Endothelial cell of umbilical vein (primary cell): ENCODE results near the gene TENM4. TPM values are rescaled to one million over a fixed set of nuclear protein-coding genes. Genes with fewer than 3 reads are reported as not detected.

ENCODE experiments used
- BruUV-seq: library from RNA; stranded (reverse); fragments of 400-500 nt; replicated peaks from 2 replicates; lab custom pipeline; 2021; lab: Mats Ljungman, UMichigan
- CTCF ChIA-PET: fragments of 300-600, 350-600 bp; sonication (Branson Sonifier 250); formaldehyde crosslinking; loops from one replicate; lab custom pipeline; 2021; ENCODE audit warnings: antibody characterized with exemption, inconsistent platforms; lab: Charles Lee
- POLR2A ChIA-PET: fragments of 300-600, 350-600 bp; sonication (Branson Sonifier 250); formaldehyde crosslinking; loops from one replicate; lab custom pipeline; 2021; ENCODE audit warnings: antibody characterized with exemption, inconsistent platforms; lab: Charles Lee
- DNase-seq: peaks from one replicate; pipeline ENCODE4 v3.0.0-alpha.2; 2011; ENCODE audit warnings: low read depth, low spot score
- FAIRE-seq: peaks from 2 replicates; lab custom pipeline; 2011; peaks lifted over from hg19 to GRCh38; lab: Jason Lieb, UNC
- H2AFZ ChIP-seq: 2 replicates; pipeline ENCODE4 v1.6.0; 2012; ENCODE audit warnings: low read depth, low read length, control low read depth, inconsistent platforms
- H3K27ac ChIP-seq: 2 replicates; pipeline ENCODE4 v1.5.1; 2011; ENCODE audit warnings: low read depth, mild to moderate bottlenecking, control low read depth, low read length, moderate library complexity; ENCODE audit not compliant: insufficient read depth
- H3K27me3 ChIP-seq, 2 experiments: 2 replicates each; pipeline versions ENCODE4 v1.6.0 to v1.6.1; 2011; ENCODE audit warnings: low read length in 2 of 2, mixed read lengths in 1 of 2; ENCODE audit not compliant: control insufficient read depth in 2 of 2, insufficient read depth in 2 of 2
- H3K36me3 ChIP-seq, 2 experiments: 2 replicates in 1 of 2; 3 replicates in 1 of 2; pipeline ENCODE4 v1.5.1; 2011; ENCODE audit warnings: low read length in 2 of 2, mild to moderate bottlenecking in 1 of 2, moderate library complexity in 1 of 2; ENCODE audit not compliant: control insufficient read depth in 2 of 2, insufficient read depth in 2 of 2; ENCODE audit errors: extremely low read depth in 1 of 2
- H3K4me1 ChIP-seq: 3 replicates; pipeline ENCODE4 v1.5.1; 2011; ENCODE audit warnings: mild to moderate bottlenecking, low read length; ENCODE audit not compliant: control insufficient read depth, insufficient read depth; ENCODE audit errors: extremely low read depth
- H3K4me2 ChIP-seq: 2 replicates; pipeline ENCODE4 v1.6.1; 2011; ENCODE audit warnings: low read length, control low read depth, mixed read lengths; ENCODE audit not compliant: insufficient read depth
- H3K4me3 ChIP-seq, 3 experiments: fragments of 200-600 bp in 1 of 3; sonication (generic), shearing (Covaris generic) in 1 of 3; replicated peaks in 1 of 3; 2 replicates each; pipeline ENCODE4 v1.5.1; 2011 to 2016; ENCODE audit warnings: control low read depth in 3 of 3, low read length in 3 of 3, mild to moderate bottlenecking in 2 of 3, inconsistent platforms in 1 of 3, low read depth in 1 of 3, moderate library complexity in 1 of 3; ENCODE audit not compliant: insufficient read depth in 1 of 3
- H3K79me2 ChIP-seq: 2 replicates; pipeline ENCODE4 v1.6.0; 2012; ENCODE audit warnings: low read length, inconsistent platforms; ENCODE audit not compliant: control insufficient read depth, insufficient read depth
- H3K9ac ChIP-seq: replicated peaks from 2 replicates; pipeline ENCODE3; 2011; ENCODE audit warnings: low read length, control low read depth; ENCODE audit not compliant: insufficient read depth; ENCODE audit errors: extremely low read depth
- H3K9me1 ChIP-seq: replicated peaks from 3 replicates; pipeline ENCODE4 v1.6.0; 2011; ENCODE audit warnings: mild to moderate bottlenecking, low read length; ENCODE audit not compliant: control insufficient read depth, insufficient read depth; ENCODE audit errors: extremely low read depth
- H3K9me3 ChIP-seq: replicated peaks from 2 replicates; pipeline ENCODE4 v1.5.1; 2012; ENCODE audit warnings: low read length, inconsistent platforms; ENCODE audit not compliant: control insufficient read depth, insufficient read depth
- H4K20me1 ChIP-seq: replicated peaks from 2 replicates; pipeline ENCODE3; 2011; ENCODE audit warnings: mild to moderate bottlenecking, low read length; ENCODE audit not compliant: control insufficient read depth, insufficient read depth; ENCODE audit errors: extremely low read depth
- EZH2 ChIP-seq: IDR thresholded peaks from 2 replicates; pipeline ENCODE4 v1.6.1; 2012; ENCODE audit warnings: borderline replicate concordance, low read depth, mild to moderate bottlenecking, moderate library complexity, low read length, inconsistent platforms; ENCODE audit not compliant: severe bottlenecking
- FOS ChIP-seq: IDR thresholded peaks from 2 replicates; pipeline ENCODE4 v1.6.1; 2011; ENCODE audit warnings: mild to moderate bottlenecking, low read length, moderate library complexity, borderline replicate concordance; ENCODE audit not compliant: insufficient read depth
- GATA2 ChIP-seq: IDR thresholded peaks from 2 replicates; pipeline ENCODE4 v1.7.0; 2011; ENCODE audit warnings: low read depth, mild to moderate bottlenecking, moderate library complexity, mixed read lengths, low read length; ENCODE audit not compliant: insufficient read length, insufficient read depth
- JUN ChIP-seq: IDR thresholded peaks from 2 replicates; pipeline ENCODE4 v1.6.1; 2011; ENCODE audit warnings: borderline replicate concordance, low read depth; ENCODE audit not compliant: insufficient read length, insufficient read depth
- MYC ChIP-seq: IDR thresholded peaks from one replicate; pipeline ENCODE4 v1.6.1; 2011; ENCODE audit warnings: mild to moderate bottlenecking, low read depth, low read length
- POLR2A ChIP-seq: IDR thresholded peaks from 2 replicates; pipeline ENCODE4 v1.6.1; 2012; ENCODE audit warnings: low read depth, mild to moderate bottlenecking, control low read depth, low read length
- POLR2AphosphoS5 ChIP-seq: IDR thresholded peaks from 2 replicates; pipeline ENCODE4 v1.6.1; 2012; ENCODE audit warnings: low read depth, mild to moderate bottlenecking, control low read depth, low read length, moderate library complexity; ENCODE audit not compliant: insufficient read depth
- dilution Hi-C: fragments of 300-500 bp; cut with MboI; formaldehyde crosslinking; loops from one replicate; pipeline ENCODE4 v1.15.0; 2019; ENCODE audit warnings: low sequenced_read_pairs; ENCODE audit not compliant: extremely low pct_ligation_motif_present
- intact Hi-C: fragments of 100-400 bp; cut with micrococcal nuclease; formaldehyde crosslinking; loops from one replicate; pipeline ENCODE4 v1.10.0; 2022
- polyA plus RNA-seq, 4 experiments: library from polyadenylated mRNA; depleted of rRNA in 3 of 4; stranded (reverse) in 3 of 4; unstranded in 1 of 4; fragments of >200 nt; gene quantifications; 2 replicates each; pipeline versions ENCODE4 v1.2.1 to v1.2.3, GENCODE V29; 2011 to 2012; ENCODE audit warnings: missing spikeins in 1 of 4
- total RNA-seq: library from RNA; stranded (reverse); gene quantifications from 2 replicates; pipeline ENCODE4 v1.2.3, GENCODE V29; 2021
- TF ChIP-seq, protein P1 (sequence below): IDR thresholded peaks from 2 replicates; pipeline ENCODE4 v1.6.1; 2011; ENCODE audit not compliant: insufficient read depth, insufficient read length
- TF ChIP-seq, protein P2 (sequence below), 2 donors: IDR thresholded peaks; 1 replicate in 1 of 2; 2 replicates in 1 of 2; pipeline ENCODE4 v1.5.1; 2011; ENCODE audit warnings: low read length in 2 of 2, mild to moderate bottlenecking in 2 of 2, moderate library complexity in 2 of 2, control low read depth in 1 of 2, inconsistent platforms in 1 of 2, low read depth in 1 of 2; ENCODE audit not compliant: insufficient read depth in 1 of 2; ENCODE audit errors: extremely low read depth in 1 of 2

The TENM4 gene
- total and polyA plus RNA-seq, 2 donors (not counting 3 experiments of a cell fraction or from before 2014, with no cell fraction given) = 0.06 to 0.27 TPM

GRCh38 chr11:79470161-79470560 lies 29.3 kb upstream of the TENM4 start:
- CTCF ChIA-PET = no interaction called here

GRCh38 chr11:79467761-79468160 lies 26.9 kb upstream of the TENM4 start:
- Histone ChIP-seq H4K20me1 (no peaks in the 10 kb centered on the region), H3K9me1 (no peaks in the 10 kb centered on the region), H3K4me1 (no peaks in the 10 kb centered on the region), H3K9me3 (no peaks in the 10 kb centered on the region), H3K36me3 (no peaks in the 10 kb centered on the region), H3K79me2 (no peaks in the 10 kb centered on the region), H3K9ac (no peak overlapping the region), H3K27ac (no peak overlapping the region), H3K4me2 (no peak overlapping the region), H3K4me3 (no peak overlapping the region), H2AFZ (no peak overlapping the region), H3K27me3 (no peaks in the 10 kb centered on the region)
- BruUV-seq = no TSS peak
- FAIRE-seq = no peak
- dilution Hi-C loops (no loop called here), intact Hi-C loops (no loop called here)
- POLR2A ChIA-PET = no interaction called here
- no peak for TF ChIP-seq MYC
- no peak for TF ChIP-seq POLR2A
- TF ChIP-seq, protein P1, sequence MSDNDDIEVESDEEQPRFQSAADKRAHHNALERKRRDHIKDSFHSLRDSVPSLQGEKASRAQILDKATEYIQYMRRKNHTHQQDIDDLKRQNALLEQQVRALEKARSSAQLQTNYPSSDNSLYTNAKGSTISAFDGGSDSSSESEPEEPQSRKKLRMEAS = no peak
- no peak for TF ChIP-seq EZH2
- TF ChIP-seq POLR2AphosphoS5 = no peak
- TF ChIP-seq JUN = no peak
- no peak for TF ChIP-seq GATA2
- no peak for TF ChIP-seq FOS
- TF ChIP-seq, protein P2, sequence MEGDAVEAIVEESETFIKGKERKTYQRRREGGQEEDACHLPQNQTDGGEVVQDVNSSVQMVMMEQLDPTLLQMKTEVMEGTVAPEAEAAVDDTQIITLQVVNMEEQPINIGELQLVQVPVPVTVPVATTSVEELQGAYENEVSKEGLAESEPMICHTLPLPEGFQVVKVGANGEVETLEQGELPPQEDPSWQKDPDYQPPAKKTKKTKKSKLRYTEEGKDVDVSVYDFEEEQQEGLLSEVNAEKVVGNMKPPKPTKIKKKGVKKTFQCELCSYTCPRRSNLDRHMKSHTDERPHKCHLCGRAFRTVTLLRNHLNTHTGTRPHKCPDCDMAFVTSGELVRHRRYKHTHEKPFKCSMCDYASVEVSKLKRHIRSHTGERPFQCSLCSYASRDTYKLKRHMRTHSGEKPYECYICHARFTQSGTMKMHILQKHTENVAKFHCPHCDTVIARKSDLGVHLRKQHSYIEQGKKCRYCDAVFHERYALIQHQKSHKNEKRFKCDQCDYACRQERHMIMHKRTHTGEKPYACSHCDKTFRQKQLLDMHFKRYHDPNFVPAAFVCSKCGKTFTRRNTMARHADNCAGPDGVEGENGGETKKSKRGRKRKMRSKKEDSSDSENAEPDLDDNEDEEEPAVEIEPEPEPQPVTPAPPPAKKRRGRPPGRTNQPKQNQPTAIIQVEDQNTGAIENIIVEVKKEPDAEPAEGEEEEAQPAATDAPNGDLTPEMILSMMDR (IDR thresholded peaks at IDR 0.05; ENCODE audit: extremely low read depth in 1 of 2, insufficient read depth in 1 of 2, low read depth in 1 of 2, low read length in 2 of 2) = no peak
- no peak for DNase-seq
- CTCF ChIA-PET = no interaction called here

More at GRCh38 chr11:79470161-79470560, 29.3 kb upstream of the TENM4 start:
- Histone ChIP-seq H3K27ac (no peak overlapping the region), H3K27me3 (no peaks in the 10 kb centered on the region), H2AFZ (no peak overlapping the region), H3K9me1 (no peaks in the 10 kb centered on the region), H3K9me3 (no peaks in the 10 kb centered on the region), H3K36me3 (no peaks in the 10 kb centered on the region), H3K4me3 (no peak overlapping the region), H3K4me2 (no peak overlapping the region), H4K20me1 (no peaks in the 10 kb centered on the region), H3K9ac (no peak overlapping the region), H3K4me1 (no peaks in the 10 kb centered on the region), H3K79me2 (no peaks in the 10 kb centered on the region)
- no TSS peak for BruUV-seq
- POLR2A ChIA-PET = no interaction called here
- no peak for DNase-seq
- intact Hi-C loops = no loop called here
- no peak for FAIRE-seq
- dilution Hi-C loops = no loop called here
- TF ChIP-seq FOS (no peak), POLR2A (no peak), POLR2AphosphoS5 (no peak), GATA2 (no peak)
- TF ChIP-seq, protein P2 (IDR thresholded peaks at IDR 0.05; ENCODE audit: extremely low read depth in 1 of 2, insufficient read depth in 1 of 2, low read depth in 1 of 2, low read length in 2 of 2) = no peak
